NT2/D1 (cell line): ENCODE results near the gene TRIOBP.

Experiments used
- YY1 ChIP-seq: IDR thresholded peaks from 2 replicates; pipeline ENCODE4 v1.6.1; 2011; ENCODE audit not compliant: insufficient read length, insufficient read depth
- ZNF274 ChIP-seq: IDR thresholded peaks from 2 replicates; pipeline ENCODE4 v1.6.1; 2011; ENCODE audit warnings: mild to moderate bottlenecking, low read depth, low read length

- TF ChIP-seq YY1, result no peak
- TF ChIP-seq ZNF274, result no peak
Measured at GRCh38 chr22:37765953-37766576, 69.2 kb downstream of the TRIOBP start.
